ENCODE measurements around the gene SH3RF3.

SH3RF3 gene

GRCh38 chr2:109264595-109265328 is 135.8 kb downstream of the SH3RF3 start:
- DNase-seq (ENCODE audit: low read depth) = no peak

GRCh38 chr2:109265369-109265768 is 136.4 kb downstream of the SH3RF3 start:
- DNase-seq (ENCODE audit: low read depth) = no peak

- no peak for DNase-seq (ENCODE audit: low read depth)
Measured at GRCh38 chr2:109265953-109266352, 136.9 kb downstream of the SH3RF3 start.

GRCh38 chr2:109266496-109266895 is 137.5 kb downstream of the SH3RF3 start:
- no peak for DNase-seq (ENCODE audit: low read depth)

GRCh38 chr2:109266998-109267854 is 138.2 kb downstream of the SH3RF3 start:
- DNase-seq (ENCODE audit: low read depth) = no peak

- DNase-seq (ENCODE audit: low read depth) = no peak
Measured at GRCh38 chr2:109268916-109269315, 139.9 kb downstream of the SH3RF3 start.

GRCh38 chr2:109269706-109270504 is 140.9 kb downstream of the SH3RF3 start:
- no peak for DNase-seq (ENCODE audit: low read depth)

DNA sequence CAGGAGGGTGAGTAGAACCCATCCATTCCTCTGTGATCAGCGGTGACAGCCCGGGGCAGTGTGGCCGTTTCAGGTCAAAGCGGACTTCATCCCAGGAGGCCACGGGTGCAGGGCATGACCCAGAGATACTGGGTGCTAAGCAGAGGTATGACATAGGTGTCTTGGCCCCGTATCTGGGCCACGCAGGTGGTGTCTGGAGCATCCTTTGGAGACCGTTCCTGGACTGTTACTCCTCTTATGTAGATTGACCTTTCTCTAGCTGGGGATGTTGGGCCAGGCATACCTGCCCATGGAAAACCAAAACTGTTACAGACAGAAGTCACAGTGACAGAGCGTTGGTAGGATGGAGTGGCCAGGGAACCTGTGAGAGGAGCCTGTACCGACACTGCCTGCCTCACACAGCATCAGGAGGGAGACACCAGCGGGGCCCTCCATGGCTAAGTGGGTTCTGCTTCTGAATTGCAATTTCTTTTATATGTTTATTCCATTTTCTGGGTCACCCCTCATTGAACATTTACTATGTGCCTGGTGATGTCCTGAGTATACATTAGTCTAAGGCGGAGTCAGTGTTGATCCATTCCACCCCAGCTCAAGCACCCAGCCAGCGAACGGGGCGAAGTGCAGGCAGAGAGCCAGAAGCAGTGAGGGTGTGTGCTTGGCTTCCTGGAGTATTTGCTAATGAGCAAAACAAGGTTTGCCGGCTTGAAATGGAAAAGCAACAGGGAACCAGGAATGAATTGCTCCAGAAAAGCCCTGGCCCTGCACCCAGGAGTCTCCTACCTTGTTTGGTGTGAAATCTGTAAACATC is 141.7 kb downstream of the SH3RF3 start:
- DNase-seq (ENCODE audit: low read depth) = no peak

GRCh38 chr2:109271920-109272319 is 142.9 kb downstream of the SH3RF3 start:
- DNase-seq (ENCODE audit: low read depth) = no peak

DNA sequence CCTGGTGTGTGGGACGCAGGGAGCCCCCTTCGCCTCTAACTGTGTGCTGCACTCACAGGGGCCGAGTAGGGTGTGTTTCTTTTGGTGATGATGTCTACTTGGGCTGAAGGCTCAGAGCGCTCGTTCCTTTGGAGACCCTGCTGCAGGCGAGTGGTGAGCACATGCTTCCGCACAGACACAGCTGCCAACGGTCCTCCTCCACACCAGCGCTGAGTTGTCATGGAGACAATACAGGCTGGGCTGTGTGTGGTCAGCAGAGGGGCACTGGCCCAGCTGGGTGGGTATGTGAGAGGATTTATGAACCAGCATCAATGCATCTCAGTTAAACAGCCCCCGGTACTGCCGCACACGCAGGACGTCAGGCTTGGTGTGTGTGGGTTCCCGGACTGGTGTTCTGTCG is 143.5 kb downstream of the SH3RF3 start:
- DNase-seq (ENCODE audit: low read depth) = no peak

GRCh38 chr2:109275120-109276012 is 146.4 kb downstream of the SH3RF3 start:
- no peak for DNase-seq (ENCODE audit: low read depth)

GRCh38 chr2:109277406-109277805 is 148.4 kb downstream of the SH3RF3 start:
- no peak for DNase-seq (ENCODE audit: low read depth)

GRCh38 chr2:109279243-109279860 is 150.3 kb downstream of the SH3RF3 start:
- no peak for DNase-seq (ENCODE audit: low read depth)

GRCh38 chr2:109280804-109281203 is 151.8 kb downstream of the SH3RF3 start:
- no peak for DNase-seq (ENCODE audit: low read depth)

DNA sequence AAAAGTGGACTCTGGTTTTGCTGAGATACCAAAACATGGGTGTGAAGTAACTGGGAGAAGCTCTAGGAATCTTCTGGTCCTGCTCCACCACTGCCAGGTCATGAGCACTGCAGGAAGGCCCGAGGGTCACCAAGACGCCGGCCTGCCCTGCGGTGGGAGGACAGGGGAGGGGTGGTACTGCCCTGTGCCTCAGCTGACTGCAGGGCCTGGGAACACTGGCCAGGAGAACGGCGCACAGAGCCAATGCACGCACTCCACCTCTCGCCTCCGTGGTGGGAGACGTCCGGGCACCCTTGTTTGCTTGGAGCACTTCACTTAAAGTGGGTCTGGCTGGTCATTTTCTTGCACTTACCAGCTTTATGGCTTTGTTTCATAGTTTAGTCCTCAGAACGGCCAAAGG is 153.4 kb downstream of the SH3RF3 start:
- DNase-seq (ENCODE audit: low read depth) = no peak

DNA sequence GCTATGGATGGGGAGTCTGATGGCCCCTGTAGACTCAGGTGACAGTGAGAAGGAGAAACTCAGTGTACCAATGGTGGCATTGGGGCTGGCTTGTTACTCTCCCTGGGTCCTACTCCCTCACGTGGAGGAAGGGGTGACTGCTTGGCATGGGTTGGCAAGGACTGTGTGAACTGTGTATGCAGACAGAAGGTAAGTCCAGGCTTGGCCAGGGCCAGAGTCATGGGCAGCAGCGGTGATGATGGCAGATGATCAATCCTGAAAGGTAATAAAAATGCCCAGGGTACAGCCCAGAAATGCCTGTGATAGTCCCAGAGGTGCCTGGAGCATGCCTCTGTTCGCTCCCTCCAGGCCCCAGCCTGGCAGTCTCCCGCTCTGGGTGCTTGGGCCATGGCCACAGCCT is 153.9 kb downstream of the SH3RF3 start:
- no peak for DNase-seq (ENCODE audit: low read depth)

DNA sequence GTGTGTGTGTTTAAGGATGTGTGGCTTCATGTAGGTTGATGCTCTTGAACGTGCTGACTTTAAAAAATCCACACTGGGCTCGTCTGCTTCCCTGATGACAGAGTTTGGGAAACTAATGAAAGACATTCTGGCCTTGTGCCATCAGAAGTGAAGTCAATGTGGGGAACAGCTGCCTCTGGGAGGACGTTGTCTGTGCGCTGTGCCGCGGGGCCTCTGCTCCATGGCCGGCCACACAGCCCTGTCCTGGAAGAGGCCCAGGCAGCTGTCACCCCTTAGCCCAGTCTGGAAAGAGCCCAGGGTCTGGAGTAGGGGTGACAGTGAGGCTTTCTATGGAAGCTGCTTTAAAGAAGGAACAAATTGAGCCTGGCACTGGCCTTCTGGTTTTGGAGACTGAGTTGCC is 155.8 kb downstream of the SH3RF3 start:
- no peak for DNase-seq (ENCODE audit: low read depth)

- no peak for DNase-seq (ENCODE audit: low read depth)
Measured at GRCh38 chr2:109285244-109285651, 156.2 kb downstream of the SH3RF3 start.

GRCh38 chr2:109287413-109287812 is 158.4 kb downstream of the SH3RF3 start:
- no peak for DNase-seq (ENCODE audit: low read depth)

DNA sequence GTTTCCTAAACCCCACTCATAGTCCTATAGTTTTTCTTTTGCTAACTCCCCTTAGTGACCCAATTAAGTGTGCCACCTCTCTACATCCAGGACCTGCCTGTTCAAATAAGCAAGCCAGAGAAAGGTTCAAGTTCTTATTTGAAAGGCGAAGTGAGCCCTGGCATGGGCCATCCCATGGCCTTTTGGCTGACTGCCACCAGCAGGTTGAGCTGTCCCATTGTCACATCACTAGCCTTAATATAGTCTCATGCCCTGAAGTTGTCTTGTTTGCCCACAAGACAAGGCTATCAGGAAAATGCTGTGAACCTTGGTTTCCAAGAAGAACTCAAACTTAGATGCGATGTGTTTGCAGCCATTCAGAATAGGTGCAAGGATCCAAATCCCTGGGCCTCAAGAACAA is 158.8 kb downstream of the SH3RF3 start:
- DNase-seq (ENCODE audit: low read depth) = no peak

All from activated T-helper 1 cell treated with Interleukin-2 at 50 U/mL for 16 hours (primary cell).